Endometrial microvascular endothelial cells (primary cell): ENCODE data around the gene GSG1L2. TPM values are rescaled to one million over a fixed set of nuclear protein-coding genes. Genes with fewer than 3 reads are reported as not detected.
"Not testable (repeated sequence)": the region's sequence is repeated elsewhere in the genome, so short reads cannot be mapped to it uniquely, and the experiment has no call there.

Source experiments
- in situ Hi-C: cut with HindIII; loops from 2 replicates; pipeline ENCODE4 v1.10.0; 2017; ENCODE audit warnings: low sequenced_read_pairs, low pct_unique_long_range_greater_than_20kb; ENCODE audit errors: inconsistent ontology term
- total RNA-seq: library from RNA; depleted of rRNA; stranded (reverse); fragments of >200 nt; gene quantifications from one replicate; pipeline ENCODE4 v1.2.3, GENCODE V29; 2015; ENCODE audit errors: inconsistent ontology term

Gene GSG1L2
- total RNA-seq, 1 donor from 2014 or later: not detected

- in situ Hi-C loops: no loop called here
These were observed 23.2 kb downstream of the GSG1L2 start for GRCh38 chr17:9798724-9799123.

GRCh38 chr17:9798008-9798407 is 23.9 kb downstream of the GSG1L2 start:
- in situ Hi-C loops: no loop called here

DNA sequence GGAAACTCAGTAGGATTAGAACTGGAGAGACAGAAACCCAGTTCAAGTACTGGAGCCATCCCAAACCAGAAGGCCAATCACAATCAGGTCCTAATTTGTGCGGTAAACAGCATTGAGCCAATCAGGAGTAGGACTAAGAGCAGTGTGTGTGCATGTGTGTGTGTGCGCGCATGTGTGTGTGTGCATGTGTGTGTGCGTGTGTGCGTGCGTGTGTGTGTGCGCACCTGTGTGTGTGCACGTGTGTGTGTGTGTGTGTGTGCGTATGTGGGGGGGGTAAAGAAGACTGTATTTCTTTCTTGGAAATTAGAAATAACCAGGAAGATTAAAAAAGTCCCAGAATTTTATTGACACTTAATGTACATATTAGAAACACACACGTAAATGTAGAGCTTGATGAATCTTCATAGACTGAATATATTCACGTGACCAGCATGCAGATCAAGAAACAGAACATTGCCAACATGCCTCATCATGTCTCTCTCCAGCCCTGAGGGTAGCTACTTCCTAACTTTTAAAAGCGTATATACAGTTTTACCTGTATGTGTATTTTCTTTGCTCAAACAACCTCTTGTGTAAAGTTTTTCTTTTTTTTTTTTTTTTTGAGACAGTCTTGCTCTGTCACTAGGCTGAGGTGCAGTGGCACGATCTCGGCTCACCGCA is 29.6 kb downstream of the GSG1L2 start:
- in situ Hi-C loops: no loop called here

GRCh38 chr17:9790889-9791876 is 30.7 kb downstream of the GSG1L2 start, which contains the start of gene DHRS7C:
TSS of gene DHRS7C (minus strand) at chr17:9791592. CDS start at chr17:9791284, 308 bp downstream.
- in situ Hi-C loops: no loop called here

DNA sequence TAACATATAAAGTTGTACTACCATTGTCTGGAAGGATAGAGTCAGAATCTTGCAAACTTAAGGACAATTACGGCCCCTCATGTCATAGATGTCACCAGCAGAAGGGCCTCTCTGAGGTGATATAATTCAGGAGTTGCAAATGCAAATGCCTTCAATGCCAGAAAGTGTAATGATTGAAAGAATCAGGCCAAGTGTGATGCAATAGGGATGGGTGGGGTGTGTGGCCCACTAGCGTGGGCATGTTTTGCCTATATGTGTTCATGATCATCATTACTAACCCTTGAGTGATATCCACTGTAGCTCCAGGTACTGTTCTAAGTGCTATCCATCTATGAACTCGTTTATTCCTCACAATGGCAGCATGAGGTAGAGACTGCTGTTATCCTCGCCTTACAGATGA is 31.6 kb downstream of the GSG1L2 start:
- in situ Hi-C loops: no loop called here

- in situ Hi-C loops: no loop called here
These were observed 33.3 kb downstream of the GSG1L2 start for GRCh38 chr17:9788601-9789000.

GRCh38 chr17:9784544-9784943 is 37.3 kb downstream of the GSG1L2 start:
- in situ Hi-C loops: no loop called here

DNA sequence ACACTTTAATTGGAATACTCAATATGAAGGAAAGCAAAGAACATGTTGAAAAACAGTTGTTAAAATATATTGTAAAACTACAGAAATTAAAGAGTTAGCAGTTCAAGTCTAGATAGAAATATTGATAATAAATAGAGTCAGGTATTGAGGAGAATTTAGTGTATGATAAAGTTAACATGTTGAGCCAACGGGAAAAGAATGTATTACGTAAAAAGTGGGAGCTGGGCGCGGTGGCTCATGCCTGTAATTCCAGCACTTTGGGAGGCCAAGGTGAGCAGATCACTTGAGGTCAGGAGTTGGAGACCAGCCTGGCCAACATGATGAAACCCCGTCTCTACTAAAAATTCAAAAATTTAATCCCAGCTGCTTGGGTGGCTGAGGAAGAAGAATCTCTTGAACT is 38.4 kb downstream of the GSG1L2 start:
- in situ Hi-C loops: not testable (repeated sequence)

GRCh38 chr17:9783050-9783449 is 38.8 kb downstream of the GSG1L2 start:
- in situ Hi-C loops: no loop called here

- in situ Hi-C loops: no loop called here
These were observed 41.3 kb downstream of the GSG1L2 start for GRCh38 chr17:9780552-9780951.

- in situ Hi-C loops: no loop called here
These were observed 45.0 kb downstream of the GSG1L2 start for GRCh38 chr17:9776911-9777310.

DNA sequence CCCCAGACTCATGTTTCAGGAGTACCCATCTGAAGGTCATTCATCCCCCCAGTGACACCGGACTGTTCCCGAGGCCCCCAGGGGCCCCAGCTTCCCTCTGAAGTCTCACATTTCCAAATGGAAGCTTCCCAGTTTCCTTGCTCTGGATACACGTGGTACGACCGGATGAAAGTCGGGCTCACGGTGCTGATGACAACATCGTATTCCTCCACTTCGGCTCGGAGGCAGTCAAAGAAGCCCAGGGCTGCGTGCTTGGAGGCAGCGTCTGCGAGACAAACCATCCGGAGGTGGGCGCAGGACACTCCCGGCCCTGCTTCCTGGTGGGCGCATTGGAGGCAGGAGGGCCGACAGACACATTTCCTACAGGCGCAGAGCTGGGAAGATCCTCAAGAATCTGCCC is 49.2 kb downstream of the GSG1L2 start:
- in situ Hi-C loops: no loop called here

- in situ Hi-C loops: no loop called here
These were observed 50.4 kb downstream of the GSG1L2 start for GRCh38 chr17:9771465-9771864.

- in situ Hi-C loops: no loop called here
These were observed 52.7 kb downstream of the GSG1L2 start for GRCh38 chr17:9769036-9769695.

DNA sequence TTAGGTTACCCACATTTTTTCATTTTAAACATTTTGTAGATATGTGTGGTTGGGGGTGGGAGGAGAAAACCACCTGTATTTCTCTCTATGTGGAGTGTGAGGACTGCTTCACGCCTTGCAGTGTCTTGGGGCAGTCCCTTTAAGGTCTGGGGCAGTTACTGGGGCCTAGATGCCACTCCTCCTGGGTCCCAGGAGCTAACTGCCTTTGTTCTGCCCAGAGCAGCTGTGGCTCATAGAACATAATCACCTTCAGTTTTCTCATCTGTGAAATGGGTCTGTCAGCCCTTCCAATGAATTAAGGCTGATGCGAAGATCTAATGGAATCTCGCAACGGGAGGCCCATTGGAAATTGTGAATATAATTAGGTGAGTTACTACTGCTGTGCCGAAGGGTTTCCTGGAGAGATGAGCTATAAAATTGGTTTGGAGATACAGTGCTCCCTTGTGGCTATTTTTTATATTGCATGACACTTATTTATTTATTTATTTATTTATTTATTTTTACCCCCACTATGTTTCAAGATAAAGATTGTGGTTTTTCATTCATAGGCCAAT is 53.4 kb downstream of the GSG1L2 start:
- in situ Hi-C loops: no loop called here

- in situ Hi-C loops: no loop called here
These were observed 54.4 kb downstream of the GSG1L2 start for GRCh38 chr17:9767432-9767991.

DNA sequence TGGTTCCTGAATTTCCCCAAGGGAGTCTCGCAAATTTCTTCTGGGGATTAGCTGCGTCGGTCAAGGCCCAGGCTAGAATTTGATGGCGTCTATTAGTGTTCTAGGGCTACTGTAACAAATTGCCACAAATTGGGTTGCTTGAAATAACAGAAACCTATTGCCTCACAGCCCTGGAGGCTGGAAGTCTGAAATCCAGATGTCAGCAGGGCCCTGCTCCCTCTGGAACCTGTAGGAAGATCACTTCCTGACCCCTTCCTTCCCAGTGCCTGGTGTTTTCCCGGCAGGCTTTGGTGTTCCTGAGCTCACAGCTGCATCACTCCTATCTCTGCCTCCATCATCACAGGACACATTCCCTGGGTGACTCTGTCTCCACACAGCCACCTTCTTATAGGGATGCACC is 54.9 kb downstream of the GSG1L2 start:
- in situ Hi-C loops: no loop called here

GRCh38 chr17:9765322-9765721 is 56.6 kb downstream of the GSG1L2 start:
- in situ Hi-C loops: no loop called here

- in situ Hi-C loops: no loop called here
These were observed 58.2 kb downstream of the GSG1L2 start for GRCh38 chr17:9763643-9764042.
